Karpas-422 (cell line): ENCODE measurements around the gene MRPL45. TPM values are rescaled to one million over a fixed set of nuclear protein-coding genes. Genes with fewer than 3 reads are reported as not detected.
"Not testable (repeated sequence)": the region's sequence is repeated elsewhere in the genome, so short reads cannot be mapped to it uniquely, and the experiment has no call there.

ENCODE experiments used
- DNase-seq: peaks from one replicate; pipeline ENCODE4 v3.0.0-alpha.2; 2015
- H2AFZ ChIP-seq: fragments of 200-600 bp; sonication (generic); 2 replicates; pipeline ENCODE4 v1.6.1; 2014; ENCODE audit warnings: antibody characterized with exemption, low read length, mixed read lengths
- H3K27ac ChIP-seq: fragments of 200-600 bp; sonication (generic); 2 replicates; pipeline ENCODE4 v1.5.1; 2014; ENCODE audit warnings: mild to moderate bottlenecking, low read length, moderate library complexity
- H3K27me3 ChIP-seq: fragments of 200-600 bp; sonication (generic); 2 replicates; pipeline ENCODE4 v1.6.1; 2014; ENCODE audit warnings: low read length, mixed read lengths
- H3K36me3 ChIP-seq: fragments of 200-600 bp; sonication (generic); 2 replicates; pipeline ENCODE4 v1.6.1; 2014; ENCODE audit warnings: low read length, mixed read lengths; ENCODE audit not compliant: insufficient read depth
- H3K4me1 ChIP-seq: fragments of 200-600 bp; sonication (generic); 2 replicates; pipeline ENCODE4 v1.6.1; 2014; ENCODE audit warnings: mild to moderate bottlenecking, low read length, mixed read lengths
- H3K4me2 ChIP-seq: fragments of 200-600 bp; sonication (generic); 2 replicates; pipeline ENCODE4 v1.6.1; 2014; ENCODE audit warnings: low read length, low read depth, mild to moderate bottlenecking; ENCODE audit not compliant: poor library complexity, severe bottlenecking
- H3K4me3 ChIP-seq: fragments of 200-600 bp; sonication (generic); 2 replicates; pipeline ENCODE4 v1.5.1; 2014; ENCODE audit warnings: mild to moderate bottlenecking, antibody characterized with exemption, low read length, mixed read lengths
- H3K79me2 ChIP-seq: fragments of 200-600 bp; sonication (generic); 2 replicates; pipeline ENCODE4 v1.6.1; 2014; ENCODE audit warnings: mild to moderate bottlenecking, low read length, mixed read lengths
- H3K9ac ChIP-seq: fragments of 200-600 bp; sonication (generic); 2 replicates; pipeline ENCODE4 v1.6.0; 2014; ENCODE audit warnings: low read length
- H3K9me2 ChIP-seq: fragments of 200-600 bp; sonication (generic), shearing (Covaris generic); replicated peaks from 2 replicates; pipeline ENCODE4 v1.6.0; 2014; ENCODE audit warnings: mild to moderate bottlenecking, low read length, moderate library complexity; ENCODE audit not compliant: insufficient read depth
- H3K9me3 ChIP-seq: fragments of 300-700, 200-600 bp; sonication (generic); 2 replicates; pipeline ENCODE4 v1.6.1; 2014; ENCODE audit warnings: low read length, mixed read lengths
- H4K20me1 ChIP-seq: fragments of 200-600 bp; sonication (generic); 2 replicates; pipeline ENCODE4 v1.6.1; 2014; ENCODE audit warnings: mild to moderate bottlenecking, antibody characterized with exemption, low read length, low read depth; ENCODE audit not compliant: insufficient read depth
- total RNA-seq: library from RNA; depleted of rRNA; stranded (reverse); fragments of >200 nt; shearing (Covaris generic); gene quantifications from 2 replicates; pipeline ENCODE4 v1.2.3, GENCODE V29; 2014; ENCODE audit warnings: low replicate concordance

The MRPL45 gene
- total RNA-seq, 1 experiment from 2014 or later: 42.0 TPM

DNA sequence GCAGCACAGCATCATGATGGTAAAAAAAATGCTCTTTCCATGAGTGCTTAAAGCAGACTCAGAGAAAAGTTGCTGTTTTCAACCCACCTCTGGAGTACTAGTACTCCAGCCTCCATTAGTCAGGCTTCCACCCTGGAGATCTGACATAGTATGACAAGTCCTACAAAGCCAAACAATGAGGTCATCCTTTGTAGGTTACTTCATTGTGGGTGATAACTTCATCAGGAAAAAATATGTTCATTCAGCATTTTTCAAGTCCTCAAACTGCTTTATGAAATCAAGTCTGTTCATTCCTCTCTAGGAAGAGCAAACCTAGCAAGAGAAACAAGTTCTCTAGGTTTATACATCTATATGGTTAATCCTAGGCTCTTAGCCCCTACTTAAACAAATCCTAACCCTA, 27.4 kb upstream of the MRPL45 start:
- H2AFZ ChIP-seq, DNase-seq, H3K4me1 ChIP-seq, H3K9me2 ChIP-seq, H3K36me3 ChIP-seq, H3K27me3 ChIP-seq, H4K20me1 ChIP-seq, H3K27ac ChIP-seq, H3K4me3 ChIP-seq, H3K79me2 ChIP-seq, H3K4me2 ChIP-seq, H3K9me3 ChIP-seq, H3K9ac ChIP-seq: not testable (repeated sequence)

DNA sequence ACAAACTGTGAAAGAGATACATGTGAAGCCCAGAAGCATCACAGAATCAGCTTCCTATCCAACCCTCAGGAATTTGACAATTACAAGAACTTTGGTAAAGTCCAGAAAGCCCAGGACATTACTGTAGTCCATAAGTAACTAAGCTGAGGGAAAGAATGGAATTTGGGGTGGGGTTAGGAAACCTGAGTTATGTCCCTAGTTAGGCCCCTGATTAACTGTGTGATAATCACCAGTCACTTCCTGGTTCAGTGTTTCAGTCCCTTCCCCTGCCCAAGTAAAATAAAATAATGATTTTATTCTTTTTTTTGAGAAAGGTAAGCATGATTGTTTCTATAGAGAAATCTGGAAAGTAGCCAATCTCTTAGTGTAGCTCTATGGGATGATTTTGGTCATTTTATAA, 11.0 kb upstream of the MRPL45 start:
- not testable (repeated sequence) for H4K20me1 ChIP-seq, H3K4me1 ChIP-seq, H2AFZ ChIP-seq, H3K4me3 ChIP-seq, H3K79me2 ChIP-seq, H3K4me2 ChIP-seq, H3K9me3 ChIP-seq, H3K9me2 ChIP-seq, H3K9ac ChIP-seq, DNase-seq, H3K27ac ChIP-seq, H3K27me3 ChIP-seq, H3K36me3 ChIP-seq

DNA sequence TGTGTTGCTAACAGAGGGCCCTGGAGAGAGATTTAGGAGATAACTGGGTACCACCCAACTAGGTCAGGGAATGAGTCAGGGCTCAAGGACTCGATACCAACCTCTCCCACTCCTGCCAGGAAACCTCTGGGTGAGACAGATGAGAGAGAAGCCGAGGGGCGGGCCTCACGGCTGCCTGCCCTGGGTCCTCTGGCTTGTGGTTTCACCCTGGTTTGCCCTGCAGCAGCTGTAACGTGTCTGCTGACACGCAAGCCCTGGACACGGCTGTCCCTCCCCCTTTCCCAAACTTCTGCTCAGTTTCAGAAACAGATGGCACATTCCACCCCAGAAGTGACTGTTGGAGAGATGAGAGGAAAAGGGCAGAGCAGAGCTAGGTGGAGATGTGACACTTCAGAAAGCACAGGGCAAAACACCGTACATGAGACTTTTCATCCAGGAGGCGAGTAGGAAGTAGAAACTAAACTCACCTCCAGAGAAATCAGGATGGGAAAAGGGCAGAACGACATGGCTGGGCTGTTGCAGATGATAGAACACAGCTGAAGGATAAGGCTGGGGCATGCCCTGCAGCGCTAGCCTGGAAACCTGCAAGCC, 10.4 kb upstream of the MRPL45 start:
- not testable (repeated sequence) for H3K9me3 ChIP-seq, H2AFZ ChIP-seq, H3K27me3 ChIP-seq, H3K4me3 ChIP-seq, H4K20me1 ChIP-seq, H3K79me2 ChIP-seq, H3K4me1 ChIP-seq, DNase-seq, H3K36me3 ChIP-seq, H3K9me2 ChIP-seq, H3K27ac ChIP-seq, H3K4me2 ChIP-seq, H3K9ac ChIP-seq

DNA sequence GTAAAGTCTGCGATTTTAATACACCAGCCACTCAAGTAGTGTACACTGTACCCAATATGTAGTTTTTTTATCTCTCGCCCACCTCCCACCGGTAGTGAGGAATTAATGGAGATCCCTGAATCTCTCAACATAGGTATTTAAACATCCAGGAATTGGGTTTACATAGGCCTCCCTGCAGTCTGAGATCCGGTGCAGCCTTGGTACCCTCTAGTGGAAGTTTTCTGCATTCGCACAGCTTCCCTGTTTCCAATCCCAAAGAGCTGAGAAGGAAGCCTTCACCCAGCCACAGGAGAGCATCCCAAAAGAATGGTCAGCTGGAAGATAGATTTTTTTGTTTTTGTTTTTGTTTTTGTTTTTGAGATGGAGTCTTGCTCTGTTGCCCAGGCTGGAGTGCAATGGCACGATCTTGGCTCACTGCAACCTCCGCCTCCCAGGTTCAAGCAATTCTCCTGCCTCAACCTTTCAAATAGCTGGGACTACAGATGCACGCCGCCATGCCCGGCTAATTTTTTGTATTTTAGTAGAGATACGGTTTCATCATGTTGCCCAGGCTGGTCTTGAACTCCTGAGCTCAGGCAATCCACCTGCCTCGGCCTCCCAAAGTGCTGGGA, 8.6 kb upstream of the MRPL45 start:
- H3K4me3 ChIP-seq, DNase-seq, H2AFZ ChIP-seq, H3K9ac ChIP-seq, H3K4me1 ChIP-seq, H3K79me2 ChIP-seq, H3K9me2 ChIP-seq, H3K27ac ChIP-seq, H3K4me2 ChIP-seq, H4K20me1 ChIP-seq, H3K36me3 ChIP-seq, H3K9me3 ChIP-seq, H3K27me3 ChIP-seq: not testable (repeated sequence)

DNA sequence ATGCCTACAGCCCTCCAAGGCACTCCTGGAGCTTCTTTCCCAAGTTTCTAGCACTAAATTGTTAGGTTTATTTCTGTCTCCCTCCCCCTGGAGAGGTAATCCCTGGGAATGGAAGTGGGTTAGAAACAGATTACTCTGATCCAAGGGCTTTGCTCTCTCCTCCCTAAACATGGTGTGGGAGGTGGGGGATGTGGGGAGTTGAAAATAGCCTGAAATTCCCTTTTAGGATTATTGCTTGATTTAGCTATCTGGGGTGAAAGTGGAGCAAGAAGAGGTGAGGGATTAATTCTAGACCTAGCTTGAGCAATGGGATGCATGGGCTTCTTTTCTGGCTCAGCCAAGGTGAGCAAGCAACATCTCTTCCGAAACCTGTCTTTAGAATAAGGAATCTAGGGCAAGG, 7.2 kb upstream of the MRPL45 start:
- not testable (repeated sequence) for DNase-seq, H3K36me3 ChIP-seq, H2AFZ ChIP-seq, H3K79me2 ChIP-seq, H3K27me3 ChIP-seq, H3K4me1 ChIP-seq, H3K4me3 ChIP-seq, H3K9me3 ChIP-seq, H3K9ac ChIP-seq, H3K4me2 ChIP-seq, H3K27ac ChIP-seq, H3K9me2 ChIP-seq, H4K20me1 ChIP-seq

DNA sequence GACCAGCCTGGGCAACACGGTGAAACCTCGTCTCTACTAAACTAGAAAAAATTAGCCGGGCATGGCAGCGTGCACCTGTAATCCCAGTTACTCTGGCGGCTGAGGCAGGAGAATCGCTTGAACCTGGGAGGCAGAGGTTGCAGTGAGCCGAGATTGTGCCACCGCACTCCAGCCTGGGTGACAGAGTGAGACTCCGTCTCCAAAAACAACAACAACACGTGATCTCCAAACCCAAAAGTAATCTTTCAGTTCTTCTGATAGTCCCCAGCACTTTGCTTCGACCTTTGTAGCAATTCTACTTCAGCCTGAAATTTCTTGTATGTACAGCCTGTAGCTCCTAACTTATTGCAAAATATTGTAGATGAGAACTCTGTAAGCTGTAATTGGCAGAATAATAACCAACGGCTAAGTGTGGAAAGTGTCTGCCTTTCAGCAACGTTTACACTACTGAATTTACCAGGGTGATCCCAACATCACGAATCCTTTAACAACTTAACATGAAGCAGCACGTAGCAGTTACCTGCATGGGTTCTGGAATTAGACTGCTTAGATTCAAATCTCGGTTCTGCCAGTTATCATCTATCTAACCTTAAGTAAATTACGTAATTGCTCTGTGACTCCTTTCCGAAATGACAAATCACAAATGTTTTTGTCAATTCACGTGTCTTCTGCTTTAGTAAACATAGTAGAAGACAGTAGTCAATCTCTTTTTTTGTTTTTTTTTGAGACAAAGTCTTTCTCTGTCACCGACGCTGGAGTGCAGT, 1.2 kb upstream of the MRPL45 start:
- not testable (repeated sequence) for H3K79me2 ChIP-seq, H4K20me1 ChIP-seq, H3K9me2 ChIP-seq, H3K36me3 ChIP-seq, H3K9me3 ChIP-seq, H3K27me3 ChIP-seq, H3K27ac ChIP-seq
- Histone ChIP-seq H3K4me2 (peak overlapping the region; percentile 72), H3K4me1 (peaks cover 13% of the 10 kb centered on the region), H3K4me3 (peak overlapping the region; percentile 74), H3K9ac (peak overlapping the region; percentile 58), H2AFZ (peak overlapping the region; percentile 23; the same call in 1 of the 2 replicates)
- peak; percentile 52 for DNase-seq

DNA sequence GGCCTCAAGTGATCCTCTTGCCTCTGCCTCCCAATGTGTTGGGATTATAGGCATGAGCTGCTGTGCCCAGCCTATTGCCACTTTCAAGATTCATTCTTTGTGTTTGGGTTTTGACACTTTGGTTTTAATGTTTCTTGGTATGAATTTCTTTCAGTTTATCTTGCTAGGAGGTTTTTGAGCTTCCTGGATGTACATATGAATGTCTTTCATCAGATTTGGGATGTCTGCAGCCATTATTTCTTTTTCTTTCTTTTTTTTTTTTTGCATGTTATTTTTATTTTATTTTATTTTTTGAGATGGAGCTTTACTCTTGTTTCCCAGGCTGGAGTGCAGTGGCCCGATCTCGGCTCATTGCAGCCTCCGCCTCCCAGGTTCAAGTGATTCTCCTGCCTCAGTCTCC, 18.5 kb downstream of the MRPL45 start:
- Histone ChIP-seq H2AFZ (no peak overlapping the region), H3K27ac (no peak overlapping the region), H3K27me3 (no peaks in the 10 kb centered on the region), H3K79me2 (no peaks in the 10 kb centered on the region), H3K36me3 (peaks cover 15% of the 10 kb centered on the region), H3K9me3 (no peaks in the 10 kb centered on the region), H4K20me1 (no peaks in the 10 kb centered on the region), H3K9ac (no peak overlapping the region), H3K4me3 (no peak overlapping the region), H3K4me1 (no peaks in the 10 kb centered on the region), H3K9me2 (no peaks in the 10 kb centered on the region), H3K4me2 (no peak overlapping the region)
- no peak for DNase-seq

DNA sequence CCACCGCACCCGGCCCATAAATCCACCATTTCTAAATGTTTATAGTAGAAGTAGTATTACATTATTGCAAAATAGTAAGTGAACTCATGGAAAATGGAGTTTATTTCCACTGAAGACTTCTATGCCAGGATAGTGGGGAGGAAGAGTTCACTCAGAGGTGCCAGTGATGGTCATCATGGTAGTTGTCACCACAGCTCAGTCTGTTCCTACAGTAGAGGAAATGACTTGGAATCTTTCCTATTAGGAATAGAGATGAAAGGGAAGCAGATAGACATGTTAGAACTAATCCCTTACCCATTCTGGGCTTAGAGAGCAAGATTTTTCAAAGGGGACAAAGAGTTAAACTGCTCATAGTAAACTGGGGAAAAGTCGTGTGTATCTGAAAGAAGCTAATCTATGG, 20.1 kb downstream of the MRPL45 start:
- no peaks in the 10 kb centered on the region for H3K4me1 ChIP-seq
- no peaks in the 10 kb centered on the region for H3K9me2 ChIP-seq
- no peaks in the 10 kb centered on the region for H4K20me1 ChIP-seq

More for the DNA sequence above, 20.1 kb downstream of the MRPL45 start:
- H3K27ac ChIP-seq: no peak overlapping the region
- no peak overlapping the region for H2AFZ ChIP-seq
- H3K36me3 ChIP-seq: peaks cover 15% of the 10 kb centered on the region
- no peak overlapping the region for H3K4me3 ChIP-seq
- H3K9ac ChIP-seq: no peak overlapping the region
- H3K4me2 ChIP-seq: no peak overlapping the region
- no peaks in the 10 kb centered on the region for H3K9me3 ChIP-seq
- H3K27me3 ChIP-seq: no peaks in the 10 kb centered on the region
- DNase-seq: no peak
- H3K79me2 ChIP-seq: no peaks in the 10 kb centered on the region
